Measurements from ENCODE around the gene COL20A1.

DNA sequence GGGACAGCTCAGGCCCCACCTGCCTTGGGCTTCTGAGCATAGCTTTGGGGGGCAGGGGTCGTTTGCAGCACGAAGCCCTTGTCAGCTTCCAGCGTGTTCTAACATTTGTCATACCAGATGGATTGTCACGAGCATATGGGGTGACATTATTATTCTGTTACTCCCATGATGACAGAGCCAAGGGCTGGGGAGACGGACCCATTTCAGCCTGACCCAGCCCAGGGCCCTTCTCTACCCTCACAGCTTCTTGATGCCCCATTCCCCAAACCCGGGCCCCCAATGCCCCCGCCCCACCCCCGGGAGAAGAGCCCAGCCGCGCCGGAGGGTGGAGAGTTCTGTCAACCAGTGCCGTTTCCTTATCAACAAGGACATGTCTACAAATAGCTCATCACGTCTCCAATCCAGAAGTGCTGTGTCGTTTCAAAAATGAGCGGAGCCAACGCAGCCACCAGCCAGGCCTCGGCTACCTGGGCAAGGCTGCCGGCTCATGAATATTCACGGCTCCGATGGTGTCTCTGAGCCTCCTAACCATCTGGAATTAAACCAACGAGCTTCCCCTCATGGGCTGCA, 77.7 kb downstream of the COL20A1 start:
- TF ChIP-seq CTCF (IDR thresholded peaks at IDR 0.05; ENCODE audit: insufficient read depth, low read depth, low read length) (no peak), EZH2 (IDR thresholded peaks at IDR 0.05; ENCODE audit: insufficient read depth, low read length) (no peak)
